Neural cell (in vitro differentiated cells): ENCODE measurements around the gene SFRP5. TPM values are rescaled to one million over a fixed set of nuclear protein-coding genes. Genes with fewer than 3 reads are reported as not detected.

ENCODE experiments used
- polyA plus RNA-seq: library from polyadenylated mRNA; depleted of rRNA; stranded (reverse); fragments of >200 nt; gene quantifications from 2 replicates; pipeline ENCODE4 v1.2.3, GENCODE V29; 2014

The SFRP5 gene
- polyA plus RNA-seq, 1 donor from 2014 or later = 1.2 TPM

Other genes with a start within 250 kb of the SFRP5 start
- not detected in 2 replicates for gene ANKRD2, start 199.2 kb downstream of the SFRP5 start, polyA plus RNA-seq
- gene HOGA1, start 187.6 kb downstream of the SFRP5 start, polyA plus RNA-seq = not detected in 2 replicates
- not detected in 2 replicates for gene C10orf62, start 182.3 kb downstream of the SFRP5 start, polyA plus RNA-seq
- 64.7 and 81.3 TPM in 2 replicates for gene MORN4, start 138.5 kb downstream of the SFRP5 start, polyA plus RNA-seq
- gene PI4K2A, start 131.3 kb downstream of the SFRP5 start, polyA plus RNA-seq = 14.4 and 17.8 TPM in 2 replicates
- gene AVPI1, start 84.8 kb downstream of the SFRP5 start, polyA plus RNA-seq = 0.94 and 1.3 TPM in 2 replicates
- gene MARVELD1, start 58.3 kb downstream of the SFRP5 start, polyA plus RNA-seq = 2.3 and 2.4 TPM in 2 replicates
- gene ZFYVE27, start 34.9 kb downstream of the SFRP5 start, polyA plus RNA-seq = 135 and 151 TPM in 2 replicates
- 29.8 and 30.4 TPM in 2 replicates for gene GOLGA7B, start 77.8 kb upstream of the SFRP5 start, polyA plus RNA-seq